Measurements from ENCODE around the gene KRT32. TPM values are rescaled to one million over a fixed set of nuclear protein-coding genes. Genes with fewer than 3 reads are reported as not detected.
"Not testable (repeated sequence)": the region's sequence is repeated elsewhere in the genome, so short reads cannot be mapped to it uniquely, and the experiment has no call there.

KRT32 gene
- total and polyA plus RNA-seq, 2 donors = not detected

- H3K27ac ChIP-seq (ENCODE audit: low read depth) = no peak overlapping the region
- H3K4me1 ChIP-seq (ENCODE audit: insufficient read depth) = no peaks in the 10 kb centered on the region
- no peak overlapping the region for H3K4me3 ChIP-seq (ENCODE audit: low read depth, low read length)
- H3K36me3 ChIP-seq (ENCODE audit: insufficient read depth) = no peaks in the 10 kb centered on the region
- DNase-seq (ENCODE audit: extremely low spot score) = no peak
- WGBS = 69% methylated on average over 3 of the region's 3 CpGs
Observed at GRCh38 chr17:41444640-41445039, 22.5 kb downstream of the KRT32 start.

DNA sequence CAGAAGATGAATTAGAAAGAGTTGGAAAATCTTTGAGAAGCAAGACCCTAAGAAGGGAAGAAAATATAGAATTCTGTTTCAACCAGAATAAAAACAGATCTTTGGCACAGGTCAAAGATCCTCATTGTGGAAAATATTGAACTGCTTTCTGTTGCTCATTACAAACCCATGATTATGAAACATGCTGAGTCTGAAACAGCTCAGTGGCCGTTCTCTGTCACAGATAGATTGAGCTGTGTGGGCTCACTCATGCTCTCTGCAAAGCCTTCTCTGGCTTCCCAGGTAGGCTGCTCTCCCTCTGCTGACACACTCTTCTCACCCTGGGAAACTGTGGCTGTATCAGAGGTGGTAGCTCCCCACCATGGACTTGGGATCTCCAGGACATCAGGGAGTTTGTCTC is 23.0 kb downstream of the KRT32 start:
- 69% methylated on average over 1 of the region's 1 CpG for WGBS
- H3K4me1 ChIP-seq (ENCODE audit: insufficient read depth) = no peaks in the 10 kb centered on the region
- no peaks in the 10 kb centered on the region for H3K36me3 ChIP-seq (ENCODE audit: insufficient read depth)
- H3K4me3 ChIP-seq (ENCODE audit: low read depth, low read length) = no peak overlapping the region
- no peak for DNase-seq (ENCODE audit: extremely low spot score)
- no peak overlapping the region for H3K27ac ChIP-seq (ENCODE audit: low read depth)

DNA sequence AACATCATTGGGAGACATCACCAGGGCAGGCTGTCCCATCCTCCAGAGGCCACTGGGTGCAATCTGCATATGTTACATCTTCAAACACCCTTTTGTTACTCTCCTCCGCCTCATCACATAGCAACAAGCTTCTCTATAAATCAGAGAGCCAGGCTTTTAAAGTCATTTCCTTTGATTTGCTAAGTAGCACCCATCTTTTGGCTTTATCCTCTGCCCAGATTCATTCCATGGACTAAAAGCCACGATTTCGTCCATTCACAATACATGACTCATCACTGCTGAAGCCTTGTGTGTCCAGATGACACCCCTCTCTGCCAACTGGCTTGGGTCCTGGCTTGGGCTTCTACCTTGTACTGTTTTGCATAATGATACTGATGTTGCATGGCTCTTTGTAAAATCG is 24.4 kb downstream of the KRT32 start:
- no peak for DNase-seq (ENCODE audit: extremely low spot score)
- no peak overlapping the region for H3K4me3 ChIP-seq (ENCODE audit: low read depth, low read length)
- 72% methylated on average over 4 of the region's 4 CpGs for WGBS
- H3K36me3 ChIP-seq (ENCODE audit: insufficient read depth) = no peaks in the 10 kb centered on the region
- H3K27ac ChIP-seq (ENCODE audit: low read depth) = no peak overlapping the region
- H3K4me1 ChIP-seq (ENCODE audit: insufficient read depth) = no peaks in the 10 kb centered on the region

GRCh38 chr17:41440531-41441033 is 26.6 kb downstream of the KRT32 start, which contains the start of gene KRT38:
Gene KRT38 (minus strand): TSS chr17:41440983. CDS start chr17:41440921, 62 bp downstream.
- DNase-seq (ENCODE audit: extremely low spot score) = no peak
- Histone ChIP-seq H3K36me3 (ENCODE audit: insufficient read depth) (no peaks in the 10 kb centered on the region), H3K27ac (ENCODE audit: low read depth) (no peak within 1 kb of the TSS), H3K4me1 (ENCODE audit: insufficient read depth) (no peaks in the 10 kb centered on the region), H3K4me3 (ENCODE audit: low read depth, low read length) (no peak within 1 kb of the TSS)
- 94% methylated on average over 10 of the region's 10 CpGs for WGBS

GRCh38 chr17:41439375-41439774 is 27.8 kb downstream of the KRT32 start:
- no peak for DNase-seq (ENCODE audit: extremely low spot score)
- Histone ChIP-seq H3K4me1 (ENCODE audit: insufficient read depth) (no peaks in the 10 kb centered on the region), H3K36me3 (ENCODE audit: insufficient read depth) (no peaks in the 10 kb centered on the region), H3K4me3 (ENCODE audit: low read depth, low read length) (no peak overlapping the region), H3K27ac (ENCODE audit: low read depth) (no peak overlapping the region)
- 69% methylated on average over 5 of the region's 5 CpGs for WGBS

- 85% methylated on average over 9 of the region's 9 CpGs for WGBS
- no peak for DNase-seq (ENCODE audit: extremely low spot score)
- H3K27ac ChIP-seq (ENCODE audit: low read depth) = no peak overlapping the region
- no peak overlapping the region for H3K4me3 ChIP-seq (ENCODE audit: low read depth, low read length)
- no peaks in the 10 kb centered on the region for H3K36me3 ChIP-seq (ENCODE audit: insufficient read depth)
- H3K4me1 ChIP-seq (ENCODE audit: insufficient read depth) = no peaks in the 10 kb centered on the region
Observed at GRCh38 chr17:41437769-41438168, 29.4 kb downstream of the KRT32 start.

- no peak for DNase-seq (ENCODE audit: extremely low spot score)
- H3K4me3 ChIP-seq (ENCODE audit: low read depth, low read length) = no peak overlapping the region
- 84% methylated on average over 7 of the region's 7 CpGs for WGBS
- H3K36me3 ChIP-seq (ENCODE audit: insufficient read depth) = no peaks in the 10 kb centered on the region
- no peak overlapping the region for H3K27ac ChIP-seq (ENCODE audit: low read depth)
- H3K4me1 ChIP-seq (ENCODE audit: insufficient read depth) = no peaks in the 10 kb centered on the region
Observed at GRCh38 chr17:41437254-41437653, 29.9 kb downstream of the KRT32 start.

DNA sequence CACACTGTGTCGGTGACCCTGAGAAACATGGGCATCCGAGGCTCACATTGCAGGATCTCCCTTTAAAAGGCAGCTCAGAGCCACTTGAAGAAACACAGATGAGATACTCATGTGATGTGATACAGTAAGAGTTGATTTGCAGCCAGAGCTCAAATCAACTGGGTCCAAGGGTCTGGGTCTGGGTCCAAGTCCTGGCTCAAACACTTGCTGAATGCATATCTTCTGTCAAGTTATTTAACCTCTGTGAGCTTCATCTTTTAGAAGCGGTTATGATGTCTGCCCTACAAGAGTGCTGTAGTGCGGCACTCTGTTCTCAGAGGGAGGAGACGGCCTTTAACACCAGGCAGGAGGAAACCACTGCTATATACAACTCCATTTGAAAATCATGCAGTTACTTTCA is 32.8 kb downstream of the KRT32 start:
- no peak overlapping the region for H3K4me3 ChIP-seq (ENCODE audit: low read depth, low read length)
- H3K27ac ChIP-seq (ENCODE audit: low read depth) = no peak overlapping the region
- no peaks in the 10 kb centered on the region for H3K36me3 ChIP-seq (ENCODE audit: insufficient read depth)
- no peaks in the 10 kb centered on the region for H3K4me1 ChIP-seq (ENCODE audit: insufficient read depth)
- no peak for DNase-seq (ENCODE audit: extremely low spot score)
- 35% methylated on average over 5 of the region's 5 CpGs for WGBS

DNA sequence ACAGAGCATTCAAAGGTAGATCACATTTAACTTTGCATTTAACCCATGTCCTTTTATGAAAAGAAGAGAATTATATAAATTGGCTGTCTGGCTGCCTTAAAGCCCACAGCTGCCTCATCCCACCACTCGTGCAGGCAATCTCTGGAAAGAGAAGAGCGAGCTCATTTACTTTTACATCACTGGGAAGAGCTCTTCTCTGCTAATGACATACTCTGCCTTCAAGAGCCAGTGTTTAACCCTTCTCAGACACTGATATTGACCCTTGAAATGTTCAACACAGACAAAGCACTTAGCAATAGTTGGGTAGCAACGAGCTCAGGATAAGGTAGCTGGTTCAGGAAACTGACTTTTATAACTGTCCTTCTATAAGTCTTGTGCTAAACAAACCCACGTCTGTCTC is 33.2 kb downstream of the KRT32 start:
- H3K36me3 ChIP-seq (ENCODE audit: insufficient read depth) = no peaks in the 10 kb centered on the region
- no peaks in the 10 kb centered on the region for H3K4me1 ChIP-seq (ENCODE audit: insufficient read depth)
- 24% methylated on average over 4 of the region's 4 CpGs for WGBS
- H3K4me3 ChIP-seq (ENCODE audit: low read depth, low read length) = no peak overlapping the region
- H3K27ac ChIP-seq (ENCODE audit: low read depth) = no peak overlapping the region
- no peak for DNase-seq (ENCODE audit: extremely low spot score)

DNA sequence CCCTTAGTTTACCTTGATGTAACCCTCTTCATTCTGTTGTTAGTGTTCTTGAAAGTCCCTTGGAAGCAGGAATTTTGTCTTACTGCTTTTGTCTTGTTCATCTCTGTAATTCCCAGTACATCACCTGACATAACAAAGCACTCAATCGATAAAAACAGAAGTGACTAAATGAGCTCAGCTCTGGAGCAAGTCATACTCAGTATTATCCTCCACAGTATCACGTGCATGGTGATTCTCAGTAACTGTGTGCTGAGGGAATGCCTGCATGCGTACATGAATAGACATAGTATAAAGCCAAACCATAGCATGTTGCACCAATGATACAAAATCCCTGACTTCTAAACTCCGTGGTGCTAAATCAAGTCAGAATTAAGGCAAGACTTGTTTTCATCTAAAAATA is 33.6 kb downstream of the KRT32 start:
- H3K27ac ChIP-seq (ENCODE audit: low read depth) = no peak overlapping the region
- H3K36me3 ChIP-seq (ENCODE audit: insufficient read depth) = no peaks in the 10 kb centered on the region
- no peak overlapping the region for H3K4me3 ChIP-seq (ENCODE audit: low read depth, low read length)
- WGBS = 43% methylated on average over 4 of the region's 4 CpGs
- DNase-seq (ENCODE audit: extremely low spot score) = no peak
- H3K4me1 ChIP-seq (ENCODE audit: insufficient read depth) = no peaks in the 10 kb centered on the region

DNA sequence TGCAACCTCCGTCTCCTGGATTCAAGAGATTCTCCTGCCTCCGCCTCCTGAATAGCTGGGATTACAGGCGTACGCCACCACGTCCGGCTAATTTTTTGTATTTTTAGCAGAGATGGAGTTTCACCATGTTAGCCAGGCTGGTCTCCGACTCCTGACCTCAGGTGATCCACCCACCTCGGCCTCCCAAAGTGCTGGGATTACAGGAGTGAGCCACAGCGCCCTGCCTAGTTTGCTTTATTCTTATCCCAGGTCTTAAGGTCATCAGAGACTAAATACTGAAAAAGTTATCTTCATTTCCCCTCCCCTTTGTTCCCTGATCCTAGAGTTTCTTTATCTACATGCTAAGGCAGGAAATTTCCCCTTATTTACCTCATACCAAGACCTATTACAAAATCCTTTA is 36.8 kb downstream of the KRT32 start:
- WGBS = 86% methylated on average over 9 of the region's 9 CpGs
- H3K27ac ChIP-seq (ENCODE audit: low read depth); DNase-seq (ENCODE audit: extremely low spot score): not testable (repeated sequence)

GRCh38 chr17:41429667-41430066 is 37.5 kb downstream of the KRT32 start:
- DNase-seq (ENCODE audit: extremely low spot score) = no peak
- Histone ChIP-seq H3K4me1 (ENCODE audit: insufficient read depth) (no peaks in the 10 kb centered on the region), H3K4me3 (ENCODE audit: low read depth, low read length) (no peak overlapping the region), H3K36me3 (ENCODE audit: insufficient read depth) (no peaks in the 10 kb centered on the region), H3K27ac (ENCODE audit: low read depth) (no peak overlapping the region)
- 63% methylated on average over 7 of the region's 7 CpGs for WGBS

More for the DNA sequence above, 36.8 kb downstream of the KRT32 start:
- not testable (repeated sequence) for H3K4me3 ChIP-seq (ENCODE audit: low read depth, low read length); H3K36me3 ChIP-seq (ENCODE audit: insufficient read depth); H3K4me1 ChIP-seq (ENCODE audit: insufficient read depth)

GRCh38 chr17:41428591-41429291 is 38.4 kb downstream of the KRT32 start:
- WGBS = 60% methylated on average over 4 of the region's 4 CpGs
- H3K36me3 ChIP-seq (ENCODE audit: insufficient read depth) = no peaks in the 10 kb centered on the region
- no peak for DNase-seq (ENCODE audit: extremely low spot score)
- no peak overlapping the region for H3K27ac ChIP-seq (ENCODE audit: low read depth)
- H3K4me1 ChIP-seq (ENCODE audit: insufficient read depth) = no peaks in the 10 kb centered on the region
- no peak overlapping the region for H3K4me3 ChIP-seq (ENCODE audit: low read depth, low read length)

DNA sequence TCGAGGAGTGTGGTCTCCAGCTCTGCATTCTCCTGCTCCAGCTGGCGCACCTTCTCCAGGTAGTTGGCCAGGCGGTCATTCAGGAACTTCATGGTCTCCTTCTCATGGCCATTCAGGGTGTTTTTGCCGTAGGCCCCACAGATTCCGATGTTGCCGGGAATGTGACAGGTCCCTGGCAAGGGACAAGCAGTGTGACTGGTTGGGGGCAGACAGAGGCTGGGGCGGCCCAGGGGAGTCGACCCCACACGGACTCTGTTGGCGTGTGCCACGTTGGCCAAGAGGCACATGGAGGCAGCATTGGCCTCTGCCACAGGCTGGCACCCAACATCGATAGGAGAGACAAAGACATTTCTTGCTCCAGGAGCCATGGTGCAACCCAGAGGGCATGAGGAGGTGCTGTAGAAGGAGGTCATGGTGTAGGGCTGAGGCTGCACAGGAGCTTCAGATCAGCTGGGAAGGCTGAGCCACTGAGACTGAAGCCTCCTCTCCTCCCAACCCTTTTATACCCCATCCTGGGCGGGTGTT is 43.0 kb downstream of the KRT32 start, which contains the start of gene KRT37:
KRT37 (minus strand) TSS at position 475 of the 525 bp plus-strand sequence; CDS start at position 413, 62 bp downstream.
- DNase-seq (ENCODE audit: extremely low spot score) = no peak
- 93% methylated on average over 13 of the region's 13 CpGs for WGBS
- no peak within 1 kb of the TSS for H3K4me3 ChIP-seq (ENCODE audit: low read depth, low read length)
- no peak within 1 kb of the TSS for H3K27ac ChIP-seq (ENCODE audit: low read depth)
- H3K4me1 ChIP-seq (ENCODE audit: insufficient read depth) = no peaks in the 10 kb centered on the region
- H3K36me3 ChIP-seq (ENCODE audit: insufficient read depth) = no peaks in the 10 kb centered on the region
